Muscle layer of duodenum (tissue), 2 donors: ENCODE data around the gene PTHLH.

Experiments used
- H3K27ac ChIP-seq: one replicate; pipeline ENCODE4 v1.7.0; 2013; ENCODE audit warnings: mild to moderate bottlenecking, low read length
- H3K27me3 ChIP-seq: one replicate; pipeline ENCODE4 v1.7.0; 2013; ENCODE audit warnings: low read depth, mild to moderate bottlenecking, control low read depth, low read length
- H3K36me3 ChIP-seq, 2 donors: one replicate each; pipeline ENCODE4 v1.7.0; 2013; ENCODE audit warnings: low read length in 2 of 2, control low read depth in 1 of 2, mild to moderate bottlenecking in 1 of 2; ENCODE audit not compliant: insufficient read depth in 2 of 2, control insufficient read depth in 1 of 2
- H3K4me1 ChIP-seq, 2 donors: one replicate each; pipeline ENCODE4 v1.7.0; 2013; ENCODE audit warnings: low read length in 2 of 2, mild to moderate bottlenecking in 2 of 2, control low read depth in 1 of 2, moderate library complexity in 1 of 2; ENCODE audit not compliant: insufficient read depth in 2 of 2, control insufficient read depth in 1 of 2
- H3K4me3 ChIP-seq, 2 donors: one replicate each; pipeline ENCODE4 v1.7.0; 2013; ENCODE audit warnings: low read length in 2 of 2, low read depth in 1 of 2, mild to moderate bottlenecking in 1 of 2
- H3K9me3 ChIP-seq, 2 donors: one replicate each; pipeline ENCODE4 v1.7.0; 2013; ENCODE audit warnings: low read length in 2 of 2, control low read depth in 1 of 2, mild to moderate bottlenecking in 1 of 2; ENCODE audit not compliant: control insufficient read depth in 1 of 2
- donor health status: healthy.

The PTHLH gene

GRCh38 chr12:27973487-27973890, 956 bp upstream of the PTHLH start:
- H3K27ac ChIP-seq, result no peak overlapping the region
- H3K4me1 ChIP-seq, result peaks cover 2 to 39% of the 10 kb centered on the region in 2 donors
- no peaks in the 10 kb centered on the region for H3K9me3 ChIP-seq
- H3K4me3 ChIP-seq, result no peak overlapping the region
- H3K36me3 ChIP-seq, result no peaks in the 10 kb centered on the region
- H3K27me3 ChIP-seq, result peaks cover 47% of the 10 kb centered on the region

GRCh38 chr12:27971606-27972005, 927 bp downstream of the PTHLH start:
- H3K27me3 ChIP-seq, result peaks cover 53% of the 10 kb centered on the region
- peak overlapping the region; percentile 14 to 77 for H3K4me3 ChIP-seq

GRCh38 chr12:27971121-27971489, 1.4 kb downstream of the PTHLH start:
- Histone ChIP-seq H3K27ac (peak overlapping the region; percentile 43), H3K4me1 (peaks cover 2 to 39% of the 10 kb centered on the region in 2 donors), H3K9me3 (no peaks in the 10 kb centered on the region), H3K4me3 (peak overlapping the region; percentile 14 to 77), H3K36me3 (no peaks in the 10 kb centered on the region), H3K27me3 (peaks cover 48% of the 10 kb centered on the region)

More at GRCh38 chr12:27971606-27972005, 927 bp downstream of the PTHLH start:
- Histone ChIP-seq H3K27ac (peak overlapping the region; percentile 43), H3K4me1 (peaks cover 2 to 39% of the 10 kb centered on the region in 2 donors), H3K36me3 (no peaks in the 10 kb centered on the region), H3K9me3 (no peaks in the 10 kb centered on the region)

- Histone ChIP-seq H3K9me3 (no peaks in the 10 kb centered on the region), H3K4me3 (peak overlapping the region; percentile 14 to 77), H3K27ac (no peak overlapping the region), H3K36me3 (no peaks in the 10 kb centered on the region), H3K27me3 (peaks cover 43% of the 10 kb centered on the region), H3K4me1 (peaks cover 2 to 34% of the 10 kb centered on the region in 2 donors)
Measured at GRCh38 chr12:27970401-27971120, 2.0 kb downstream of the PTHLH start.

GRCh38 chr12:27969624-27970400, 2.7 kb downstream of the PTHLH start:
- Histone ChIP-seq H3K27me3 (peaks cover 42% of the 10 kb centered on the region), H3K9me3 (no peaks in the 10 kb centered on the region), H3K4me3 (peak overlapping the region; percentile 67 to 77), H3K4me1 (peaks cover 2 to 27% of the 10 kb centered on the region in 2 donors), H3K36me3 (no peaks in the 10 kb centered on the region), H3K27ac (peak overlapping the region; percentile 13)

- Histone ChIP-seq H3K4me3 (peak overlapping the region; percentile 67 to 77), H3K9me3 (no peaks in the 10 kb centered on the region), H3K27me3 (peaks cover 36% of the 10 kb centered on the region), H3K36me3 (no peaks in the 10 kb centered on the region), H3K27ac (peak overlapping the region; percentile 13), H3K4me1 (peaks cover 2 to 23% of the 10 kb centered on the region in 2 donors)
Measured at GRCh38 chr12:27968972-27969623, 3.4 kb downstream of the PTHLH start.

- Histone ChIP-seq H3K9me3 (no peaks in the 10 kb centered on the region), H3K4me3 (peak overlapping the region in 1 of 2 donors; percentile 4), H3K36me3 (no peaks in the 10 kb centered on the region), H3K27ac (no peak overlapping the region), H3K27me3 (peaks cover 31% of the 10 kb centered on the region), H3K4me1 (peaks cover 0 to 23% of the 10 kb centered on the region in 2 donors)
Measured at GRCh38 chr12:27967551-27968054, 4.9 kb downstream of the PTHLH start.

- Histone ChIP-seq H3K9me3 (no peaks in the 10 kb centered on the region), H3K4me3 (no peak overlapping the region), H3K27me3 (peaks cover 31% of the 10 kb centered on the region), H3K27ac (no peak overlapping the region), H3K36me3 (no peaks in the 10 kb centered on the region), H3K4me1 (peaks cover 0 to 23% of the 10 kb centered on the region in 2 donors)
Measured at GRCh38 chr12:27966870-27967269, 5.7 kb downstream of the PTHLH start.

- H3K27me3 ChIP-seq, result peaks cover 25% of the 10 kb centered on the region
- H3K27ac ChIP-seq, result no peak overlapping the region
- H3K36me3 ChIP-seq, result no peaks in the 10 kb centered on the region
- H3K9me3 ChIP-seq, result no peaks in the 10 kb centered on the region
- no peak overlapping the region for H3K4me3 ChIP-seq
- H3K4me1 ChIP-seq, result peaks cover 0 to 19% of the 10 kb centered on the region in 2 donors
Measured at GRCh38 chr12:27965966-27966365, 6.6 kb downstream of the PTHLH start.

- Histone ChIP-seq H3K4me3 (no peak overlapping the region), H3K27me3 (peaks cover 23% of the 10 kb centered on the region), H3K27ac (no peak overlapping the region), H3K9me3 (no peaks in the 10 kb centered on the region), H3K4me1 (peaks cover 0 to 13% of the 10 kb centered on the region in 2 donors), H3K36me3 (no peaks in the 10 kb centered on the region)
Measured at GRCh38 chr12:27965411-27965810, 7.1 kb downstream of the PTHLH start.

- H3K9me3 ChIP-seq, result no peaks in the 10 kb centered on the region
- no peaks in the 10 kb centered on the region for H3K36me3 ChIP-seq
- H3K27me3 ChIP-seq, result peaks cover 15% of the 10 kb centered on the region
- peaks cover 0 to 3% of the 10 kb centered on the region in 2 donors for H3K4me1 ChIP-seq
- no peak overlapping the region for H3K27ac ChIP-seq
- H3K4me3 ChIP-seq, result no peak overlapping the region
Measured at GRCh38 chr12:27964123-27964522, 8.4 kb downstream of the PTHLH start.
